Measurements from ENCODE around the gene TBR1.

The TBR1 gene

GRCh38 chr2:161415034-161415986, 787 bp upstream of the TBR1 start:
- DNase-seq (ENCODE audit: low read depth in 2 of 2), result no peak

GRCh38 chr2:161416708-161417437, 776 bp downstream of the TBR1 start:
- no peak for DNase-seq (ENCODE audit: low read depth in 2 of 2)

GRCh38 chr2:161417438-161418274, 1.6 kb downstream of the TBR1 start:
- DNase-seq (ENCODE audit: low read depth in 2 of 2), result no peak

- no peak for DNase-seq (ENCODE audit: low read depth in 2 of 2)
Observed at GRCh38 chr2:161418275-161418714, 2.2 kb downstream of the TBR1 start.

- no peak for DNase-seq (ENCODE audit: low read depth in 2 of 2)
Observed at GRCh38 chr2:161418715-161419637, 2.9 kb downstream of the TBR1 start.

GRCh38 chr2:161419638-161420190, 3.6 kb downstream of the TBR1 start:
- no peak for DNase-seq (ENCODE audit: low read depth in 2 of 2)

- DNase-seq (ENCODE audit: low read depth in 2 of 2), result no peak
Observed at GRCh38 chr2:161420406-161421074, 4.4 kb downstream of the TBR1 start.

GRCh38 chr2:161421686-161422085, 5.6 kb downstream of the TBR1 start:
- no peak for DNase-seq (ENCODE audit: low read depth in 2 of 2)

- DNase-seq (ENCODE audit: low read depth in 2 of 2), result no peak
Observed at GRCh38 chr2:161422816-161423403, 6.8 kb downstream of the TBR1 start.

- DNase-seq (ENCODE audit: low read depth in 2 of 2), result no peak
Observed at GRCh38 chr2:161423421-161424393, 7.6 kb downstream of the TBR1 start.

GRCh38 chr2:161424394-161424769, 8.3 kb downstream of the TBR1 start:
- no peak for DNase-seq (ENCODE audit: low read depth in 2 of 2)

GRCh38 chr2:161424891-161425727, 9.0 kb downstream of the TBR1 start:
- no peak for DNase-seq (ENCODE audit: low read depth in 2 of 2)

GRCh38 chr2:161425728-161426454, 9.8 kb downstream of the TBR1 start:
- DNase-seq (ENCODE audit: low read depth in 2 of 2), result no peak

GRCh38 chr2:161426455-161426921, 10.4 kb downstream of the TBR1 start:
- DNase-seq (ENCODE audit: low read depth in 2 of 2), result no peak

GRCh38 chr2:161426922-161427663, 11.0 kb downstream of the TBR1 start:
- DNase-seq (ENCODE audit: low read depth in 2 of 2), result no peak
